Endothelial cell of umbilical vein (primary cell): Measurements from ENCODE around the gene MARK4. TPM values are rescaled to one million over a fixed set of nuclear protein-coding genes. Genes with fewer than 3 reads are reported as not detected.

Experiments
- Bru-seq: library from RNA; stranded (reverse); fragments of 400-500 nt; gene quantifications from one replicate; lab custom pipeline; 2021; lab: Mats Ljungman, UMichigan
- BruChase-seq, 2 experiments: library from RNA; stranded (reverse); fragments of 400-500 nt; gene quantifications; one replicate each; lab custom pipeline; 2021; lab: Mats Ljungman, UMichigan
- BruUV-seq: library from RNA; stranded (reverse); fragments of 400-500 nt; replicated peaks from 2 replicates; lab custom pipeline; 2021; lab: Mats Ljungman, UMichigan
- CTCF ChIA-PET: fragments of 300-600, 350-600 bp; sonication (Branson Sonifier 250); formaldehyde crosslinking; loops from one replicate; lab custom pipeline; 2021; ENCODE audit warnings: antibody characterized with exemption, inconsistent platforms; lab: Charles Lee
- POLR2A ChIA-PET: fragments of 300-600, 350-600 bp; sonication (Branson Sonifier 250); formaldehyde crosslinking; loops from one replicate; lab custom pipeline; 2021; ENCODE audit warnings: antibody characterized with exemption, inconsistent platforms; lab: Charles Lee
- DNase-seq: peaks from one replicate; pipeline ENCODE4 v3.0.0-alpha.2; 2011; ENCODE audit warnings: low read depth, low spot score
- FAIRE-seq: peaks from 2 replicates; lab custom pipeline; 2011; peaks lifted over from hg19 to GRCh38; lab: Jason Lieb, UNC
- H2AFZ ChIP-seq: 2 replicates; pipeline ENCODE4 v1.6.0; 2012; ENCODE audit warnings: low read depth, low read length, control low read depth, inconsistent platforms
- H3K27ac ChIP-seq: 2 replicates; pipeline ENCODE4 v1.5.1; 2011; ENCODE audit warnings: low read depth, mild to moderate bottlenecking, control low read depth, low read length, moderate library complexity; ENCODE audit not compliant: insufficient read depth
- H3K27me3 ChIP-seq, 2 experiments: 2 replicates each; pipeline versions ENCODE4 v1.6.0 to v1.6.1; 2011; ENCODE audit warnings: low read length in 2 of 2, mixed read lengths in 1 of 2; ENCODE audit not compliant: control insufficient read depth in 2 of 2, insufficient read depth in 2 of 2
- H3K36me3 ChIP-seq, 2 experiments: 2 replicates in 1 of 2; 3 replicates in 1 of 2; pipeline ENCODE4 v1.5.1; 2011; ENCODE audit warnings: low read length in 2 of 2, mild to moderate bottlenecking in 1 of 2, moderate library complexity in 1 of 2; ENCODE audit not compliant: control insufficient read depth in 2 of 2, insufficient read depth in 2 of 2; ENCODE audit errors: extremely low read depth in 1 of 2
- H3K4me1 ChIP-seq: 3 replicates; pipeline ENCODE4 v1.5.1; 2011; ENCODE audit warnings: mild to moderate bottlenecking, low read length; ENCODE audit not compliant: control insufficient read depth, insufficient read depth; ENCODE audit errors: extremely low read depth
- H3K4me2 ChIP-seq: 2 replicates; pipeline ENCODE4 v1.6.1; 2011; ENCODE audit warnings: low read length, control low read depth, mixed read lengths; ENCODE audit not compliant: insufficient read depth
- H3K4me3 ChIP-seq, 3 experiments: fragments of 200-600 bp in 1 of 3; sonication (generic), shearing (Covaris generic) in 1 of 3; replicated peaks in 1 of 3; 2 replicates each; pipeline ENCODE4 v1.5.1; 2011 to 2016; ENCODE audit warnings: control low read depth in 3 of 3, low read length in 3 of 3, mild to moderate bottlenecking in 2 of 3, inconsistent platforms in 1 of 3, low read depth in 1 of 3, moderate library complexity in 1 of 3; ENCODE audit not compliant: insufficient read depth in 1 of 3
- H3K79me2 ChIP-seq: 2 replicates; pipeline ENCODE4 v1.6.0; 2012; ENCODE audit warnings: low read length, inconsistent platforms; ENCODE audit not compliant: control insufficient read depth, insufficient read depth
- H3K9ac ChIP-seq: replicated peaks from 2 replicates; pipeline ENCODE3; 2011; ENCODE audit warnings: low read length, control low read depth; ENCODE audit not compliant: insufficient read depth; ENCODE audit errors: extremely low read depth
- H3K9me1 ChIP-seq: replicated peaks from 3 replicates; pipeline ENCODE4 v1.6.0; 2011; ENCODE audit warnings: mild to moderate bottlenecking, low read length; ENCODE audit not compliant: control insufficient read depth, insufficient read depth; ENCODE audit errors: extremely low read depth
- H3K9me3 ChIP-seq: replicated peaks from 2 replicates; pipeline ENCODE4 v1.5.1; 2012; ENCODE audit warnings: low read length, inconsistent platforms; ENCODE audit not compliant: control insufficient read depth, insufficient read depth
- H4K20me1 ChIP-seq: replicated peaks from 2 replicates; pipeline ENCODE3; 2011; ENCODE audit warnings: mild to moderate bottlenecking, low read length; ENCODE audit not compliant: control insufficient read depth, insufficient read depth; ENCODE audit errors: extremely low read depth
- MYC ChIP-seq: IDR thresholded peaks from one replicate; pipeline ENCODE4 v1.6.1; 2011; ENCODE audit warnings: mild to moderate bottlenecking, low read depth, low read length
- POLR2A ChIP-seq: IDR thresholded peaks from 2 replicates; pipeline ENCODE4 v1.6.1; 2012; ENCODE audit warnings: low read depth, mild to moderate bottlenecking, control low read depth, low read length
- POLR2AphosphoS5 ChIP-seq: IDR thresholded peaks from 2 replicates; pipeline ENCODE4 v1.6.1; 2012; ENCODE audit warnings: low read depth, mild to moderate bottlenecking, control low read depth, low read length, moderate library complexity; ENCODE audit not compliant: insufficient read depth
- dilution Hi-C: fragments of 300-500 bp; cut with MboI; formaldehyde crosslinking; loops from one replicate; pipeline ENCODE4 v1.15.0; 2019; ENCODE audit warnings: low sequenced_read_pairs; ENCODE audit not compliant: extremely low pct_ligation_motif_present
- intact Hi-C: fragments of 100-400 bp; cut with micrococcal nuclease; formaldehyde crosslinking; loops from one replicate; pipeline ENCODE4 v1.10.0; 2022
- long read RNA-seq: library from polyadenylated mRNA; stranded (forward); transcript quantifications from one replicate; pipeline ENCODE4 v2.0.0, GENCODE V29; 2021
- polyA minus RNA-seq, 3 experiments: library from RNA; depleted of rRNA, polyadenylated mRNA; stranded (reverse); fragments of >200 nt; gene quantifications; 1 replicate in 1 of 3; 2 replicates in 2 of 3; pipeline ENCODE4 v1.2.3, GENCODE V29; 2011
- polyA plus RNA-seq, 4 experiments: library from polyadenylated mRNA; depleted of rRNA in 3 of 4; stranded (reverse) in 3 of 4; unstranded in 1 of 4; fragments of >200 nt; gene quantifications; 2 replicates each; pipeline versions ENCODE4 v1.2.1 to v1.2.3, GENCODE V29; 2011 to 2012; ENCODE audit warnings: missing spikeins in 1 of 4
- total RNA-seq: library from RNA; stranded (reverse); gene quantifications from 2 replicates; pipeline ENCODE4 v1.2.3, GENCODE V29; 2021

MARK4 gene
- 50.0 and 51.6 TPM in 2 replicates for total RNA-seq
- polyA plus RNA-seq, result 13.9 and 14.4 TPM in 2 replicates
- polyA plus RNA-seq (2011; cell fraction: cytosol; rRNA removed), result 20.8 and 21.0 TPM in 2 replicates
- polyA plus RNA-seq (2011; cell fraction: nucleus; rRNA removed), result 30.4 and 41.3 TPM in 2 replicates
- 45.3 and 54.7 TPM in 2 replicates for polyA plus RNA-seq (2012)
- 26.0 and 31.8 TPM in 2 replicates for polyA minus RNA-seq
- 3.9 TPM for polyA minus RNA-seq (2011; cell fraction: cytosol; rRNA and poly(A)+ RNA removed)
- polyA minus RNA-seq (2011; cell fraction: nucleus; rRNA and poly(A)+ RNA removed), result 17.4 and 27.3 TPM in 2 replicates
- percentile 57 among the genes with signal in this experiment for Bru-seq, nascent RNA
- BruChase-seq, experiment 1, labeled RNA remaining after a 6-hour chase, result percentile 80 among the genes with signal in this experiment
- percentile 80 among the genes with signal in this experiment for BruChase-seq, experiment 2, labeled RNA remaining after a 2-hour chase
- long read RNA-seq, partial matches to known transcripts, result 22 of 30 reads
- long read RNA-seq, other reads (novel, unspliced or antisense), result 7 of 30 reads

- no TSS peak for BruUV-seq
- Histone ChIP-seq H3K4me3 (peak within 1 kb of the TSS; percentile 70 to 94 (median 86)), H3K36me3 (peaks cover 0 to 5% of the 10 kb centered on the region in 2 experiments), H2AFZ (peak within 1 kb of the TSS; percentile 99), H3K4me2 (peak within 1 kb of the TSS; percentile 92), H3K79me2 (peaks cover 35% of the 10 kb centered on the region), H3K9ac (peak within 1 kb of the TSS; percentile 74), H3K27me3 (no peaks in the 10 kb centered on the region), H3K4me1 (peaks cover 13% of the 10 kb centered on the region), H3K9me3 (no peaks in the 10 kb centered on the region), H3K27ac (peak within 1 kb of the TSS; percentile 20), H3K9me1 (no peaks in the 10 kb centered on the region), H4K20me1 (no peaks in the 10 kb centered on the region)
- dilution Hi-C loops, result no loop called here
- FAIRE-seq (no peak), DNase-seq (peak; percentile 44)
- TF ChIP-seq POLR2AphosphoS5 (peak; percentile 40), MYC (no peak), POLR2A (peak; percentile 36)
- ChIA-PET CTCF (no interaction called here), POLR2A (no interaction called here)
- intact Hi-C loops, result no loop called here
Observed at GRCh38 chr19:45250832-45251451, at the start of gene MARK4. MARK4 (plus strand) TSS chr19:45251271; CDS start chr19:45251589, 318 bp downstream.

GRCh38 chr19:45202637-45203036 lies 48.4 kb upstream of the MARK4 start:
- no peak for FAIRE-seq
- no TSS peak for BruUV-seq
- intact Hi-C loops, result no loop called here

More at GRCh38 chr19:45202637-45203036, 48.4 kb upstream of the MARK4 start:
- Histone ChIP-seq H3K4me2 (no peak overlapping the region), H3K79me2 (no peaks in the 10 kb centered on the region), H3K27me3 (no peaks in the 10 kb centered on the region), H2AFZ (no peak overlapping the region), H4K20me1 (no peaks in the 10 kb centered on the region), H3K4me3 (no peak overlapping the region), H3K9me1 (no peaks in the 10 kb centered on the region), H3K36me3 (no peaks in the 10 kb centered on the region), H3K9me3 (no peaks in the 10 kb centered on the region), H3K9ac (no peak overlapping the region), H3K4me1 (no peaks in the 10 kb centered on the region), H3K27ac (no peak overlapping the region)
- dilution Hi-C loops, result no loop called here
- CTCF ChIA-PET, result interaction anchor here (0.6 to 5.8 kb wide), 3 partner anchors 11 to 135 kb away, joined by 5 to 102 read pairs (median 76); no protein-coding TSS in a partner anchor
- TF ChIP-seq POLR2A (no peak), POLR2AphosphoS5 (no peak)
- POLR2A ChIA-PET, result no interaction called here
- DNase-seq, result no peak
